ENCODE measurements around the gene TSPAN9. TPM values are rescaled to one million over a fixed set of nuclear protein-coding genes. Genes with fewer than 3 reads are reported as not detected.

The TSPAN9 gene
- polyA plus RNA-seq, 1 of the 3 experiments (the other 2 are of a cell fraction): 34.9 TPM

DNA sequence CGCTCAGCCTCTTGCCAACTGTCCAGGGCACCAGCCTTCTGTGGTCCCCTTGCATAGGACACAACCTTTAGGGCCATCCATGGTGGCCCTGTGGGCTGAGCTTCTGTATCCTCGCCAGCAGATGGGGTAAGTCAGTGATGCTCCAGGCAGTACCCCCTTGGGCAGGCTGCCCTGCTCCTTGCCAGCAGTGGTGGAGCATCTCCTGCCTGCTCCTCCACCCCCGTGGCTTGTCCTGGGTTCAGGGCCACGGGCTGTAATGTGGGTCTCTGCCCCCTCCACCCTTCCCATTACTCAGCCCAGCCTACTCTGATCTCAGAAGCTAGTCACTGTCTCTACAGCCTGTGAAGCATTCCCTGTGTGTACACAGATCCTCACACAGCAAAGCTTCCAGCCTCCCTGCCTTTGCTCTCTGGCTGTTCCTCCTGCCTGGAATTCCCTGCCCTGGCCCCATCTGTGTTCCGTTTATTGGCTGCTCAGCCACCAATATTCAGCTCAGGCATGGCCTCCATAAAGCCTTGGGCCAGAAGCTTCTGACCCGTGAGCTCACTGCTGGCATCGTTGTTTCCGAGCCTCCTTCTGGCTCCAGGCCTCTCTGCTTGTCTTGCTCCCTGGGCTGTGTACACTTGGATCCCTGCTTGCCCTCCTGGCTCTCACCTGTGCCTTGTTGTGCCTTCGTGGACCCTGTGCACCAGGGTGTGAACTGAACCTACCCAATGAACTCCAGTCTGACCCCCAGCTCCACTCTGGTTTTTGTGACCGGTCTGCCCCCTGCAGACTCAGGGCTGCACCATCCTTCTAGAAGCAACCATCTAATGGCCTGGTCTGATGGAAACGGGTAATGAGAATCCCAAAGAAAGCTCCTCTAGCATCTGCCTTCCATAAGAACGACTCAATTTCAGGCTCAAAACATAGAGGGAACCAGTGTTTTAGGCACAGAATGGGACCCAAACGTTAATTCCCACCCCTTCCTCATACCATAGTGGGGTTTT, 236.8 kb downstream of the TSPAN9 start:
- no peak overlapping the region for H3K9ac ChIP-seq
- 42% methylated on average over 9 of the region's 13 CpGs for WGBS (ENCODE audit: low lambda C conversion rate)
- peak; percentile 45 for TF ChIP-seq CTCF (IDR thresholded peaks at IDR 0.05)
- no peak for TF ChIP-seq FOXJ3 (CRISPR knock-in tag; IDR thresholded peaks at IDR 0.05)
- peak; percentile 52 for TF ChIP-seq SMC3 (IDR thresholded peaks at IDR 0.05; ENCODE audit: low read depth, low read length)
- no peak for TF ChIP-seq MXI1 (IDR thresholded peaks at IDR 0.05; ENCODE audit: low read depth, low read length)
- peak; percentile 52 for TF ChIP-seq RAD21 (IDR thresholded peaks at IDR 0.05; ENCODE audit: low read length)
- H4K20me1 ChIP-seq (ENCODE audit: insufficient read depth): no peaks in the 10 kb centered on the region
- H2AFZ ChIP-seq (ENCODE audit: low read depth): no peak overlapping the region
- DNase-seq: peak; percentile 64
- CTCF ChIA-PET: interaction anchor here (0.7 to 7.8 kb wide), 30 partner anchors 8 to 963 kb away, joined by 3 to 156 read pairs (median 4); no protein-coding TSS in a partner anchor
- POLR2A ChIA-PET: no interaction called here
- H3F3A ChIP-seq (replicated peaks; ENCODE audit: insufficient read depth): no peaks in the 10 kb centered on the region
- H3K4me2 ChIP-seq: no peak overlapping the region
- no peaks in the 10 kb centered on the region for H3K9me2 ChIP-seq
- H3K9me3 ChIP-seq: no peaks in the 10 kb centered on the region
- no peaks in the 10 kb centered on the region for H3K79me2 ChIP-seq (ENCODE audit: insufficient read depth)
- H3K36me3 ChIP-seq (replicated peaks in 1 of 2; ENCODE audit: control insufficient read depth in 1 of 2, insufficient read depth in 2 of 2, low read length in 1 of 2): no peaks in the 10 kb centered on the region
- no peak overlapping the region for H3K27ac ChIP-seq (ENCODE audit: low read depth in 2 of 2, low read length in 1 of 2)
- H3K27me3 ChIP-seq (ENCODE audit: insufficient read depth): peaks cover 9% of the 10 kb centered on the region; the same call in 1 of the 2 replicates
- H3K4me1 ChIP-seq (ENCODE audit: control insufficient read depth in 1 of 2, insufficient read depth in 2 of 2, low read depth in 1 of 2, low read length in 1 of 2): peaks cover 0 to 25% of the 10 kb centered on the region in 2 experiments; a peak in 2 of 4 replicates
- no peak overlapping the region for H3K4me3 ChIP-seq (ENCODE audit: low read depth in 2 of 2, low read length in 1 of 2)

GRCh38 chr12:3315201-3315661, 238.1 kb downstream of the TSPAN9 start:
- ChIA-PET POLR2A (no interaction called here), CTCF (interaction anchor here (0.9 to 7.8 kb wide), 14 partner anchors 9 to 961 kb away, joined by 3 to 156 read pairs (median 4); no protein-coding TSS in a partner anchor)
- Histone ChIP-seq H3K27me3 (ENCODE audit: insufficient read depth) (peaks cover 9% of the 10 kb centered on the region; the same call in 1 of the 2 replicates), H3K36me3 (replicated peaks in 1 of 2; ENCODE audit: control insufficient read depth in 1 of 2, insufficient read depth in 2 of 2, low read length in 1 of 2) (no peaks in the 10 kb centered on the region), H3K9ac (no peak overlapping the region), H3K27ac (ENCODE audit: low read depth in 2 of 2, low read length in 1 of 2) (no peak overlapping the region; a peak in 1 of 4 replicates), H2AFZ (ENCODE audit: low read depth) (no peak overlapping the region), H3K4me2 (no peak overlapping the region), H3K4me1 (ENCODE audit: control insufficient read depth in 1 of 2, insufficient read depth in 2 of 2, low read depth in 1 of 2, low read length in 1 of 2) (peaks cover 0 to 25% of the 10 kb centered on the region in 2 experiments; a peak in 2 of 4 replicates), H3K9me3 (no peaks in the 10 kb centered on the region), H3F3A (replicated peaks; ENCODE audit: insufficient read depth) (no peaks in the 10 kb centered on the region), H4K20me1 (ENCODE audit: insufficient read depth) (no peaks in the 10 kb centered on the region), H3K4me3 (ENCODE audit: low read depth in 2 of 2, low read length in 1 of 2) (no peak overlapping the region), H3K9me2 (no peaks in the 10 kb centered on the region), H3K79me2 (ENCODE audit: insufficient read depth) (no peaks in the 10 kb centered on the region)
- WGBS (ENCODE audit: low lambda C conversion rate): 40% methylated on average over 11 of the region's 11 CpGs
- peak; percentile 65 for DNase-seq
- TF ChIP-seq ZBTB33 (IDR thresholded peaks at IDR 0.05; ENCODE audit: borderline replicate concordance, low read depth) (no peak), RAD21 (IDR thresholded peaks at IDR 0.05; ENCODE audit: low read length) (peak; percentile 1; the same call in 1 of the 2 replicates), FOSL2 (IDR thresholded peaks at IDR 0.05; ENCODE audit: borderline replicate concordance, low read depth) (no peak), MXI1 (IDR thresholded peaks at IDR 0.05; ENCODE audit: low read depth, low read length) (no peak), IRF3 (IDR thresholded peaks at IDR 0.05; ENCODE audit: low read depth, low read length) (no peak), RXRA (IDR thresholded peaks at IDR 0.05; ENCODE audit: borderline replicate concordance, low read depth) (no peak), CHD2 (IDR thresholded peaks at IDR 0.05; ENCODE audit: low read length, partially characterized antibody) (no peak), EP300 (IDR thresholded peaks at IDR 0.05; ENCODE audit: borderline replicate concordance in 1 of 2, low read depth in 1 of 2, low read length in 1 of 2) (peak in 1 of 2 experiments; percentile 70; a peak in 2 of 4 replicates), SIN3A (IDR thresholded peaks at IDR 0.05; ENCODE audit: borderline replicate concordance, low read depth, low read length) (no peak), TAF1 (IDR thresholded peaks at IDR 0.05; ENCODE audit: borderline replicate concordance, low read depth, low read length) (no peak)
- TF ChIP-seq, protein P1, sequence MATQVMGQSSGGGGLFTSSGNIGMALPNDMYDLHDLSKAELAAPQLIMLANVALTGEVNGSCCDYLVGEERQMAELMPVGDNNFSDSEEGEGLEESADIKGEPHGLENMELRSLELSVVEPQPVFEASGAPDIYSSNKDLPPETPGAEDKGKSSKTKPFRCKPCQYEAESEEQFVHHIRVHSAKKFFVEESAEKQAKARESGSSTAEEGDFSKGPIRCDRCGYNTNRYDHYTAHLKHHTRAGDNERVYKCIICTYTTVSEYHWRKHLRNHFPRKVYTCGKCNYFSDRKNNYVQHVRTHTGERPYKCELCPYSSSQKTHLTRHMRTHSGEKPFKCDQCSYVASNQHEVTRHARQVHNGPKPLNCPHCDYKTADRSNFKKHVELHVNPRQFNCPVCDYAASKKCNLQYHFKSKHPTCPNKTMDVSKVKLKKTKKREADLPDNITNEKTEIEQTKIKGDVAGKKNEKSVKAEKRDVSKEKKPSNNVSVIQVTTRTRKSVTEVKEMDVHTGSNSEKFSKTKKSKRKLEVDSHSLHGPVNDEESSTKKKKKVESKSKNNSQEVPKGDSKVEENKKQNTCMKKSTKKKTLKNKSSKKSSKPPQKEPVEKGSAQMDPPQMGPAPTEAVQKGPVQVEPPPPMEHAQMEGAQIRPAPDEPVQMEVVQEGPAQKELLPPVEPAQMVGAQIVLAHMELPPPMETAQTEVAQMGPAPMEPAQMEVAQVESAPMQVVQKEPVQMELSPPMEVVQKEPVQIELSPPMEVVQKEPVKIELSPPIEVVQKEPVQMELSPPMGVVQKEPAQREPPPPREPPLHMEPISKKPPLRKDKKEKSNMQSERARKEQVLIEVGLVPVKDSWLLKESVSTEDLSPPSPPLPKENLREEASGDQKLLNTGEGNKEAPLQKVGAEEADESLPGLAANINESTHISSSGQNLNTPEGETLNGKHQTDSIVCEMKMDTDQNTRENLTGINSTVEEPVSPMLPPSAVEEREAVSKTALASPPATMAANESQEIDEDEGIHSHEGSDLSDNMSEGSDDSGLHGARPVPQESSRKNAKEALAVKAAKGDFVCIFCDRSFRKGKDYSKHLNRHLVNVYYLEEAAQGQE (IDR thresholded peaks at IDR 0.05; ENCODE audit: low read depth, low read length): no peak

All from SK-N-SH (cell line).